Measurements from ENCODE around the gene WIPF2. TPM values are rescaled to one million over a fixed set of nuclear protein-coding genes. Genes with fewer than 3 reads are reported as not detected.

WIPF2 gene
- total and polyA plus RNA-seq, 2 of the 8 experiments (the other 6 are each of a cell fraction or from before 2014, with no cell fraction given): 6.9 to 25.3 TPM

- FAIRE-seq: no peak
- no peak overlapping the region for H4K8ac ChIP-seq (ENCODE audit: extremely low read depth, insufficient read depth, low read length)
- H3K56ac ChIP-seq (replicated peaks; ENCODE audit: insufficient read length, low read depth, low read length): no peak overlapping the region
- H3K27ac ChIP-seq (ENCODE audit: low read depth, low read length): no peak overlapping the region
- DNase-seq (ENCODE audit: low read depth in 1 of 2, low spot score in 2 of 2): no peak
- no peak overlapping the region for H3K4me3 ChIP-seq (ENCODE audit: extremely low read depth in 1 of 4, insufficient read depth in 2 of 4, low read depth in 3 of 4, low read length in 4 of 4)
- no peak overlapping the region for H4K5ac ChIP-seq (ENCODE audit: insufficient read length, low read depth, low read length)
- H4K91ac ChIP-seq (replicated peaks; ENCODE audit: insufficient read length, low read length): no peak overlapping the region
- peaks cover 3 to 12% (median 8%) of the 10 kb centered on the region in 4 experiments; a peak in 6 of 7 replicates for H3K4me1 ChIP-seq (replicated peaks in 1 of 4; ENCODE audit: control insufficient read depth in 3 of 4, insufficient read depth in 4 of 4, low read length in 3 of 4)
- no peaks in the 10 kb centered on the region for H3K79me2 ChIP-seq (ENCODE audit: control insufficient read depth in 1 of 2, insufficient read depth in 2 of 2, low read length in 2 of 2)
- H3K9me3 ChIP-seq (ENCODE audit: insufficient read depth in 2 of 2, low read depth in 1 of 2, low read length in 1 of 2): no peaks in the 10 kb centered on the region
- no peak overlapping the region for H3K18ac ChIP-seq (ENCODE audit: extremely low read depth, low read length)
- no peak overlapping the region for H2AFZ ChIP-seq (ENCODE audit: low read length)
- no peak overlapping the region for H2BK120ac ChIP-seq (replicated peaks; ENCODE audit: low read depth, low read length)
- no peaks in the 10 kb centered on the region for H3K27me3 ChIP-seq (replicated peaks in 1 of 4; ENCODE audit: control insufficient read depth in 3 of 4, extremely low read depth in 1 of 4, insufficient read depth in 3 of 4, low read length in 3 of 4)
- ChIA-PET CTCF (ENCODE audit: partially characterized antibody) (interaction anchor here (0.7 to 3.8 kb wide), 5 partner anchors 9 to 206 kb away, joined by 3 to 18 read pairs (median 8); no protein-coding TSS in a partner anchor), POLR2A (ENCODE audit: partially characterized antibody) (interaction anchor here (1.3 to 9.1 kb wide), 2 partner anchors 9 to 103 kb away, joined by 3 to 105 read pairs; no protein-coding TSS in a partner anchor)
- H3K14ac ChIP-seq (ENCODE audit: insufficient read length): no peak overlapping the region
- no peak overlapping the region for H3K4ac ChIP-seq (replicated peaks; ENCODE audit: insufficient read length, low read depth, low read length)
- no peak overlapping the region for H3K9ac ChIP-seq (replicated peaks in 1 of 4; ENCODE audit: extremely low read depth in 1 of 4, low read depth in 3 of 4, low read length in 3 of 4)
- 93% methylated on average over 6 of the region's 6 CpGs; no CpG with 5 or more reads in 1 of the 2 experiments for WGBS, 2 experiments (ENCODE audit: extremely low coverage in 1 of 2, insufficient coverage in 1 of 2, insufficient read length in 1 of 2, insufficient replicate concordance in 2 of 2, low coverage in 1 of 2, low lambda C conversion rate in 2 of 2, missing lambda C conversion rate in 1 of 2)
- no peak overlapping the region for H2AK5ac ChIP-seq (ENCODE audit: low read depth, low read length)
- H3K36me3 ChIP-seq (ENCODE audit: control insufficient read depth in 2 of 4, insufficient read depth in 4 of 4, low read length in 3 of 4): no peaks in the 10 kb centered on the region; a peak in 1 of 8 replicates
- TF ChIP-seq SAP30 (IDR thresholded peaks at IDR 0.05; ENCODE audit: insufficient read depth, insufficient replicate concordance, low read length) (no peak), TCF12 (IDR thresholded peaks at IDR 0.05; ENCODE audit: low read depth, low read length) (no peak), KDM4A (IDR thresholded peaks at IDR 0.05; ENCODE audit: low read depth, low read length, severe bottlenecking) (no peak), BCL11A (IDR thresholded peaks at IDR 0.05; ENCODE audit: low read depth in 2 of 2, low read length in 2 of 2) (no peak)
- peaks cover 0 to 14% of the 10 kb centered on the region in 2 experiments for H4K20me1 ChIP-seq (replicated peaks in 1 of 2; ENCODE audit: control insufficient read depth in 1 of 2, insufficient read depth in 2 of 2, low read length in 2 of 2)
- no peak overlapping the region for H2BK5ac ChIP-seq (ENCODE audit: low read depth, low read length)
- H3K79me1 ChIP-seq (ENCODE audit: low read depth, low read length): no peaks in the 10 kb centered on the region
- H2BK12ac ChIP-seq (ENCODE audit: low read depth, low read length): no peak overlapping the region
- peaks cover 2% of the 10 kb centered on the region; the same call in 1 of the 2 replicates for H3K23me2 ChIP-seq (ENCODE audit: low read depth, low read length)
- H3K23ac ChIP-seq (ENCODE audit: insufficient read length): no peak overlapping the region
- H2BK20ac ChIP-seq (ENCODE audit: low read length): no peak overlapping the region
- H3K4me2 ChIP-seq (ENCODE audit: insufficient read depth in 1 of 2, low read depth in 2 of 2, low read length in 2 of 2): no peak overlapping the region
- no peak overlapping the region for H2BK15ac ChIP-seq (ENCODE audit: low read length)
Observed at GRCh38 chr17:40182606-40183005, 36.5 kb upstream of the WIPF2 start.
